ENCODE data around the gene DMD.

DMD gene

GRCh38 chrX:31796624-31797023 lies 1414.7 kb downstream of the DMD start:
- H3K9ac ChIP-seq (ENCODE audit: low read depth, low read length), result no peak overlapping the region
- DNase-seq, result no peak
- H3K36me3 ChIP-seq (ENCODE audit: insufficient read depth, low read length), result no peaks in the 10 kb centered on the region
- H4K20me1 ChIP-seq (ENCODE audit: insufficient read depth, low read length), result no peaks in the 10 kb centered on the region
- no peak overlapping the region for H3K27ac ChIP-seq (ENCODE audit: low read length)
- H2AFZ ChIP-seq (ENCODE audit: low read depth, low read length), result no peak overlapping the region
- H3K9me3 ChIP-seq (ENCODE audit: insufficient read depth, low read length, severe bottlenecking), result no peaks in the 10 kb centered on the region
- no peak for ATAC-seq (ENCODE audit: insufficient read depth, low read depth)
- H3K27me3 ChIP-seq (ENCODE audit: insufficient read depth, low read length, poor library complexity), result no peaks in the 10 kb centered on the region
- H3K4me2 ChIP-seq (ENCODE audit: insufficient read depth, low read length), result no peak overlapping the region
- TF ChIP-seq CTCF (IDR thresholded peaks at IDR 0.05; ENCODE audit: borderline replicate concordance, extremely low read depth, low read length, poor library complexity, severe bottlenecking) (no peak), EZH2 (IDR thresholded peaks at IDR 0.05; ENCODE audit: borderline replicate concordance, low read depth, low read length, severe bottlenecking) (no peak)
- no peak overlapping the region for H3K4me3 ChIP-seq (ENCODE audit: low read depth in 1 of 2, low read length in 2 of 2)
- no peaks in the 10 kb centered on the region for H3K4me1 ChIP-seq (ENCODE audit: insufficient read depth, low read length)
- H3K79me2 ChIP-seq (ENCODE audit: insufficient read depth, low read length), result no peaks in the 10 kb centered on the region

- Histone ChIP-seq H3K9me3 (ENCODE audit: insufficient read depth, low read length, severe bottlenecking) (no peaks in the 10 kb centered on the region), H3K36me3 (ENCODE audit: insufficient read depth, low read length) (no peaks in the 10 kb centered on the region), H3K79me2 (ENCODE audit: insufficient read depth, low read length) (no peaks in the 10 kb centered on the region), H3K4me1 (ENCODE audit: insufficient read depth, low read length) (no peaks in the 10 kb centered on the region), H2AFZ (ENCODE audit: low read depth, low read length) (no peak overlapping the region), H3K27me3 (ENCODE audit: insufficient read depth, low read length, poor library complexity) (no peaks in the 10 kb centered on the region), H3K4me2 (ENCODE audit: insufficient read depth, low read length) (no peak overlapping the region), H4K20me1 (ENCODE audit: insufficient read depth, low read length) (no peaks in the 10 kb centered on the region), H3K27ac (ENCODE audit: low read length) (no peak overlapping the region), H3K4me3 (ENCODE audit: low read depth in 1 of 2, low read length in 2 of 2) (no peak overlapping the region), H3K9ac (ENCODE audit: low read depth, low read length) (no peak overlapping the region)
- TF ChIP-seq CTCF (IDR thresholded peaks at IDR 0.05; ENCODE audit: borderline replicate concordance, extremely low read depth, low read length, poor library complexity, severe bottlenecking) (no peak), EZH2 (IDR thresholded peaks at IDR 0.05; ENCODE audit: borderline replicate concordance, low read depth, low read length, severe bottlenecking) (no peak)
- ATAC-seq (ENCODE audit: insufficient read depth, low read depth), result no peak
- no peak for DNase-seq
Observed at GRCh38 chrX:31747411-31747810, 1463.9 kb downstream of the DMD start.

- Histone ChIP-seq H3K27ac (ENCODE audit: low read length) (no peak overlapping the region), H4K20me1 (ENCODE audit: insufficient read depth, low read length) (no peaks in the 10 kb centered on the region), H2AFZ (ENCODE audit: low read depth, low read length) (no peak overlapping the region), H3K36me3 (ENCODE audit: insufficient read depth, low read length) (no peaks in the 10 kb centered on the region), H3K4me1 (ENCODE audit: insufficient read depth, low read length) (no peaks in the 10 kb centered on the region), H3K27me3 (ENCODE audit: insufficient read depth, low read length, poor library complexity) (no peaks in the 10 kb centered on the region), H3K4me2 (ENCODE audit: insufficient read depth, low read length) (no peak overlapping the region), H3K4me3 (ENCODE audit: low read depth in 1 of 2, low read length in 2 of 2) (no peak overlapping the region), H3K79me2 (ENCODE audit: insufficient read depth, low read length) (no peaks in the 10 kb centered on the region), H3K9ac (ENCODE audit: low read depth, low read length) (no peak overlapping the region), H3K9me3 (ENCODE audit: insufficient read depth, low read length, severe bottlenecking) (no peaks in the 10 kb centered on the region)
- ATAC-seq (ENCODE audit: insufficient read depth, low read depth), result no peak
- TF ChIP-seq CTCF (IDR thresholded peaks at IDR 0.05; ENCODE audit: borderline replicate concordance, extremely low read depth, low read length, poor library complexity, severe bottlenecking), result no peak
- no peak for TF ChIP-seq EZH2 (IDR thresholded peaks at IDR 0.05; ENCODE audit: borderline replicate concordance, low read depth, low read length, severe bottlenecking)
- no peak for DNase-seq
Observed at GRCh38 chrX:31743004-31743403, 1468.3 kb downstream of the DMD start.

- Histone ChIP-seq H3K9ac (ENCODE audit: low read depth, low read length) (no peak overlapping the region), H3K36me3 (ENCODE audit: insufficient read depth, low read length) (no peaks in the 10 kb centered on the region), H3K9me3 (ENCODE audit: insufficient read depth, low read length, severe bottlenecking) (no peaks in the 10 kb centered on the region), H3K4me3 (ENCODE audit: low read depth in 1 of 2, low read length in 2 of 2) (no peak overlapping the region), H4K20me1 (ENCODE audit: insufficient read depth, low read length) (no peaks in the 10 kb centered on the region), H3K4me1 (ENCODE audit: insufficient read depth, low read length) (no peaks in the 10 kb centered on the region), H3K27ac (ENCODE audit: low read length) (no peak overlapping the region), H3K27me3 (ENCODE audit: insufficient read depth, low read length, poor library complexity) (no peaks in the 10 kb centered on the region), H3K4me2 (ENCODE audit: insufficient read depth, low read length) (no peak overlapping the region), H2AFZ (ENCODE audit: low read depth, low read length) (no peak overlapping the region), H3K79me2 (ENCODE audit: insufficient read depth, low read length) (no peaks in the 10 kb centered on the region)
- DNase-seq (no peak), ATAC-seq (ENCODE audit: insufficient read depth, low read depth) (no peak)
- TF ChIP-seq EZH2 (IDR thresholded peaks at IDR 0.05; ENCODE audit: borderline replicate concordance, low read depth, low read length, severe bottlenecking), result no peak
- TF ChIP-seq CTCF (IDR thresholded peaks at IDR 0.05; ENCODE audit: borderline replicate concordance, extremely low read depth, low read length, poor library complexity, severe bottlenecking), result no peak
Observed at GRCh38 chrX:31717474-31717873, 1493.9 kb downstream of the DMD start.

Data from DND-41 (cell line).